DOHH2 (cell line): ENCODE data around the gene LHFPL6.

Experiments used
- H3F3A ChIP-seq: fragments of 200-600 bp; sonication (generic), shearing (Covaris generic); 2 replicates; pipeline ENCODE4 v1.6.0; 2016; ENCODE audit warnings: antibody characterized with exemption, mild to moderate bottlenecking; ENCODE audit not compliant: control insufficient read depth, insufficient read depth
- H3K27ac ChIP-seq: fragments of 200-600 bp; sonication (generic); 2 replicates; pipeline ENCODE4 v1.5.1; 2014; ENCODE audit warnings: low read depth, mild to moderate bottlenecking, low read length, moderate library complexity
- H3K27me3 ChIP-seq: fragments of 200-600 bp; sonication (generic); 2 replicates; pipeline ENCODE4 v1.6.1; 2014; ENCODE audit warnings: mild to moderate bottlenecking, low read length, mixed read lengths; ENCODE audit not compliant: control insufficient read depth
- H3K36me3 ChIP-seq: fragments of 200-600 bp; sonication (generic); 2 replicates; pipeline ENCODE4 v1.6.1; 2014; ENCODE audit warnings: mild to moderate bottlenecking, low read length, moderate library complexity, mixed read lengths; ENCODE audit not compliant: control insufficient read depth
- H3K4me1 ChIP-seq: fragments of 200-600 bp; sonication (generic); 2 replicates; pipeline ENCODE4 v1.6.1; 2014; ENCODE audit warnings: mild to moderate bottlenecking, low read length, mixed read lengths; ENCODE audit not compliant: control insufficient read depth
- H3K4me2 ChIP-seq: fragments of 200-600 bp; sonication (generic); 2 replicates; pipeline ENCODE4 v1.6.0; 2014; ENCODE audit warnings: mild to moderate bottlenecking, low read length, moderate library complexity
- H3K4me3 ChIP-seq: fragments of 200-600 bp; sonication (generic); 2 replicates; pipeline ENCODE4 v1.5.1; 2014; ENCODE audit warnings: mild to moderate bottlenecking, low read length, mixed read lengths
- H3K79me2 ChIP-seq: fragments of 200-600 bp; sonication (generic); 2 replicates; pipeline ENCODE4 v1.6.1; 2014; ENCODE audit warnings: mild to moderate bottlenecking, low read length, mixed read lengths; ENCODE audit not compliant: control insufficient read depth
- H3K9me2 ChIP-seq: fragments of 200-600 bp; sonication (generic); replicated peaks from 2 replicates; pipeline ENCODE4 v1.6.1; 2014; ENCODE audit warnings: mild to moderate bottlenecking, low read length, mixed read lengths; ENCODE audit not compliant: control insufficient read depth
- H3K9me3 ChIP-seq: fragments of 200-600 bp; sonication (generic); 2 replicates; pipeline ENCODE4 v1.6.1; 2014; ENCODE audit warnings: antibody characterized with exemption, low read length, mixed read lengths; ENCODE audit not compliant: control insufficient read depth, insufficient read depth
- H4K20me1 ChIP-seq: fragments of 200-600 bp; sonication (generic); 2 replicates; pipeline ENCODE4 v1.6.0; 2014; ENCODE audit warnings: low read depth, mild to moderate bottlenecking, antibody characterized with exemption, low read length, moderate library complexity; ENCODE audit not compliant: control insufficient read depth, insufficient read depth
- EZH2phosphoT487 ChIP-seq: fragments of 200-600 bp; sonication (generic); IDR thresholded peaks from 2 replicates; pipeline ENCODE4 v1.6.1; 2017; ENCODE audit warnings: borderline replicate concordance, mild to moderate bottlenecking, antibody characterized with exemption, low read length, moderate library complexity, mixed read lengths
- TF ChIP-seq, protein P1 (sequence below): fragments of 200-600 bp; sonication (generic); IDR thresholded peaks from one replicate; pipeline ENCODE4 v1.5.1; 2014; ENCODE audit warnings: antibody characterized with exemption, mild to moderate bottlenecking, low read depth, low read length; ENCODE audit not compliant: poor library complexity, severe bottlenecking

Gene LHFPL6

GRCh38 chr13:39525506-39525905, 77.5 kb downstream of the LHFPL6 start:
- Histone ChIP-seq H3F3A (no peaks in the 10 kb centered on the region), H3K79me2 (peaks cover 36% of the 10 kb centered on the region), H3K9me2 (no peaks in the 10 kb centered on the region), H4K20me1 (no peaks in the 10 kb centered on the region), H3K9me3 (no peaks in the 10 kb centered on the region), H3K27me3 (no peaks in the 10 kb centered on the region), H3K27ac (no peak overlapping the region), H3K4me2 (no peak overlapping the region), H3K4me1 (no peaks in the 10 kb centered on the region), H3K36me3 (no peaks in the 10 kb centered on the region), H3K4me3 (no peak overlapping the region)
- TF ChIP-seq, protein P1, sequence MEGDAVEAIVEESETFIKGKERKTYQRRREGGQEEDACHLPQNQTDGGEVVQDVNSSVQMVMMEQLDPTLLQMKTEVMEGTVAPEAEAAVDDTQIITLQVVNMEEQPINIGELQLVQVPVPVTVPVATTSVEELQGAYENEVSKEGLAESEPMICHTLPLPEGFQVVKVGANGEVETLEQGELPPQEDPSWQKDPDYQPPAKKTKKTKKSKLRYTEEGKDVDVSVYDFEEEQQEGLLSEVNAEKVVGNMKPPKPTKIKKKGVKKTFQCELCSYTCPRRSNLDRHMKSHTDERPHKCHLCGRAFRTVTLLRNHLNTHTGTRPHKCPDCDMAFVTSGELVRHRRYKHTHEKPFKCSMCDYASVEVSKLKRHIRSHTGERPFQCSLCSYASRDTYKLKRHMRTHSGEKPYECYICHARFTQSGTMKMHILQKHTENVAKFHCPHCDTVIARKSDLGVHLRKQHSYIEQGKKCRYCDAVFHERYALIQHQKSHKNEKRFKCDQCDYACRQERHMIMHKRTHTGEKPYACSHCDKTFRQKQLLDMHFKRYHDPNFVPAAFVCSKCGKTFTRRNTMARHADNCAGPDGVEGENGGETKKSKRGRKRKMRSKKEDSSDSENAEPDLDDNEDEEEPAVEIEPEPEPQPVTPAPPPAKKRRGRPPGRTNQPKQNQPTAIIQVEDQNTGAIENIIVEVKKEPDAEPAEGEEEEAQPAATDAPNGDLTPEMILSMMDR, result no peak
- TF ChIP-seq EZH2phosphoT487, result no peak

GRCh38 chr13:39524795-39525194, 78.2 kb downstream of the LHFPL6 start:
- H3K9me3 ChIP-seq, result no peaks in the 10 kb centered on the region
- no peaks in the 10 kb centered on the region for H3K9me2 ChIP-seq
- no peaks in the 10 kb centered on the region for H4K20me1 ChIP-seq
- no peak overlapping the region for H3K4me3 ChIP-seq
- H3K4me1 ChIP-seq, result no peaks in the 10 kb centered on the region
- H3K36me3 ChIP-seq, result no peaks in the 10 kb centered on the region
- H3K79me2 ChIP-seq, result peaks cover 37% of the 10 kb centered on the region
- TF ChIP-seq EZH2phosphoT487, result no peak
- TF ChIP-seq, protein P1, result no peak
- H3K27ac ChIP-seq, result no peak overlapping the region
- no peaks in the 10 kb centered on the region for H3K27me3 ChIP-seq
- no peak overlapping the region for H3K4me2 ChIP-seq
- no peaks in the 10 kb centered on the region for H3F3A ChIP-seq

GRCh38 chr13:39522329-39522728, 80.7 kb downstream of the LHFPL6 start:
- Histone ChIP-seq H3K4me2 (no peak overlapping the region), H3K4me1 (no peaks in the 10 kb centered on the region), H3K79me2 (peaks cover 36% of the 10 kb centered on the region), H3K9me3 (no peaks in the 10 kb centered on the region), H3K27me3 (no peaks in the 10 kb centered on the region), H3K9me2 (no peaks in the 10 kb centered on the region), H3K27ac (no peak overlapping the region), H3F3A (no peaks in the 10 kb centered on the region), H4K20me1 (no peaks in the 10 kb centered on the region), H3K36me3 (no peaks in the 10 kb centered on the region), H3K4me3 (no peak overlapping the region)
- no peak for TF ChIP-seq EZH2phosphoT487
- TF ChIP-seq, protein P1, result no peak

DNA sequence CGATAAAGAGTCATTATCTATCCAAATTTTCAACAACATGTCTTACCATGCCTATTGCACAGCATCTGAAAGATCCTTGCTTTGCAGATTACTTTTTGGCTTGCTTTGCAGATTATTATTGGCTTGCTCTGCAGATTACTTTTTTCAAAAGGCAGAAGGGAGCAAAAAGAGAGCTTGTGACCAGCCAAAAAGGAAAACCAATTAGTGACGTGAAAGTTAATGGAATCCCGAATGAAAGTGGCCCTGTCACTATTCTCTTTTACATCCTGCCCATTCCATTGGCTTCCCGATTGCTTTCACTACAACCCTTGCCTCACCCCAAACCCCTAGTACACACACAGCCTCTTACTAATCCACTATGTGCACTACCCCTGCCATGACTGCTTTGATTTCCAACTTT, 81.3 kb downstream of the LHFPL6 start:
- H3K9me3 ChIP-seq, result no peaks in the 10 kb centered on the region
- TF ChIP-seq, protein P1, result no peak
- no peak for TF ChIP-seq EZH2phosphoT487
- peaks cover 31% of the 10 kb centered on the region for H3K79me2 ChIP-seq
- H3K27me3 ChIP-seq, result no peaks in the 10 kb centered on the region
- H3K27ac ChIP-seq, result no peak overlapping the region
- no peaks in the 10 kb centered on the region for H4K20me1 ChIP-seq
- H3K4me3 ChIP-seq, result no peak overlapping the region
- H3K36me3 ChIP-seq, result no peaks in the 10 kb centered on the region
- no peaks in the 10 kb centered on the region for H3K9me2 ChIP-seq
- no peaks in the 10 kb centered on the region for H3K4me1 ChIP-seq
- H3K4me2 ChIP-seq, result no peak overlapping the region
- H3F3A ChIP-seq, result no peaks in the 10 kb centered on the region
